Gastroesophageal sphincter (tissue), 3 donors: ENCODE data around the gene ARNT2.

Experiments used
- POLR2A ChIP-seq, 2 donors: fragments of 450-650 bp; IDR thresholded peaks; one replicate each; pipeline ENCODE4 v1.6.1; 2017; ENCODE audit warnings: antibody characterized with exemption in 2 of 2, mild to moderate bottlenecking in 2 of 2, moderate library complexity in 1 of 2
- POLR2AphosphoS5 ChIP-seq: sonication (generic); formaldehyde crosslinking; IDR thresholded peaks from one replicate; pipeline ENCODE4 v1.6.1; 2017; ENCODE audit warnings: antibody characterized with exemption
- TF ChIP-seq, protein P1 (sequence below), 4 experiments: fragments of 200-600 bp in 2 of 4; fragments of 450-650 bp in 2 of 4; sonication (generic) in 1 of 4; IDR thresholded peaks; one replicate each; pipeline ENCODE4 v1.5.1; 2017 to 2019; ENCODE audit warnings: antibody characterized with exemption in 4 of 4, mild to moderate bottlenecking in 2 of 4, moderate library complexity in 2 of 4

DNA sequence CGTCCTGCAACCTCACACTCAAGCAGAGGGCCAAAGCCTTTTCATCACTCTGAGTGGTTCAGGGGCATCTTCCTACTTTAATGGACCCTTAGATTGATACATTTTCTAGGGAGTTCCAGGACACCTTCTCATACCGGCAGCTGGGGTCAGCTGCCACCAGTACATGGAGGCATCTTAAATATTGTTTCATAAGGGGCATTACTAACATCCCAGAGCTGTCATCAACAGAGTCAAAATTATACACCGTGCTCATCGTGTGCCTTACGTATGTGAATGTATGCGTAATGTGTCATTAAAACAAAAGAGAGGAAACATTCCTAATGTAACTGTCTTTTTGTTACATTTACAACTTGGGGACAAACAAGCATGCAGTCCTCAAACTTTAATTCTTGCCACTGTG, 57.9 kb downstream of the ARNT2 start:
- TF ChIP-seq, protein P1, sequence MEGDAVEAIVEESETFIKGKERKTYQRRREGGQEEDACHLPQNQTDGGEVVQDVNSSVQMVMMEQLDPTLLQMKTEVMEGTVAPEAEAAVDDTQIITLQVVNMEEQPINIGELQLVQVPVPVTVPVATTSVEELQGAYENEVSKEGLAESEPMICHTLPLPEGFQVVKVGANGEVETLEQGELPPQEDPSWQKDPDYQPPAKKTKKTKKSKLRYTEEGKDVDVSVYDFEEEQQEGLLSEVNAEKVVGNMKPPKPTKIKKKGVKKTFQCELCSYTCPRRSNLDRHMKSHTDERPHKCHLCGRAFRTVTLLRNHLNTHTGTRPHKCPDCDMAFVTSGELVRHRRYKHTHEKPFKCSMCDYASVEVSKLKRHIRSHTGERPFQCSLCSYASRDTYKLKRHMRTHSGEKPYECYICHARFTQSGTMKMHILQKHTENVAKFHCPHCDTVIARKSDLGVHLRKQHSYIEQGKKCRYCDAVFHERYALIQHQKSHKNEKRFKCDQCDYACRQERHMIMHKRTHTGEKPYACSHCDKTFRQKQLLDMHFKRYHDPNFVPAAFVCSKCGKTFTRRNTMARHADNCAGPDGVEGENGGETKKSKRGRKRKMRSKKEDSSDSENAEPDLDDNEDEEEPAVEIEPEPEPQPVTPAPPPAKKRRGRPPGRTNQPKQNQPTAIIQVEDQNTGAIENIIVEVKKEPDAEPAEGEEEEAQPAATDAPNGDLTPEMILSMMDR (IDR thresholded peaks at IDR 0.05), result no peak
- no peak for TF ChIP-seq POLR2AphosphoS5
- TF ChIP-seq POLR2A (IDR thresholded peaks at IDR 0.05), result no peak
